Skin epidermis (tissue), 12 donors: ENCODE results near the gene SLC25A22.
A peak's percentile ranks its signal among the peaks of the same experiment; 100 is the strongest.

Experiments used
- H3K27ac ChIP-seq, 21 experiments: fragments of 200-600 bp; sonication (generic) in 11 of 21; one replicate each; pipeline ENCODE4 v1.5.0; 2020; ENCODE audit warnings: mild to moderate bottlenecking in 3 of 21, inconsistent platforms in 2 of 21, moderate library complexity in 2 of 21
- H3K4me3 ChIP-seq, 7 experiments: fragments of 200-600 bp; sonication (generic) in 2 of 7; one replicate each; pipeline ENCODE4 v1.5.0; 2020; ENCODE audit warnings: inconsistent platforms in 2 of 7, mild to moderate bottlenecking in 2 of 7, moderate library complexity in 1 of 7

Gene SLC25A22

DNA sequence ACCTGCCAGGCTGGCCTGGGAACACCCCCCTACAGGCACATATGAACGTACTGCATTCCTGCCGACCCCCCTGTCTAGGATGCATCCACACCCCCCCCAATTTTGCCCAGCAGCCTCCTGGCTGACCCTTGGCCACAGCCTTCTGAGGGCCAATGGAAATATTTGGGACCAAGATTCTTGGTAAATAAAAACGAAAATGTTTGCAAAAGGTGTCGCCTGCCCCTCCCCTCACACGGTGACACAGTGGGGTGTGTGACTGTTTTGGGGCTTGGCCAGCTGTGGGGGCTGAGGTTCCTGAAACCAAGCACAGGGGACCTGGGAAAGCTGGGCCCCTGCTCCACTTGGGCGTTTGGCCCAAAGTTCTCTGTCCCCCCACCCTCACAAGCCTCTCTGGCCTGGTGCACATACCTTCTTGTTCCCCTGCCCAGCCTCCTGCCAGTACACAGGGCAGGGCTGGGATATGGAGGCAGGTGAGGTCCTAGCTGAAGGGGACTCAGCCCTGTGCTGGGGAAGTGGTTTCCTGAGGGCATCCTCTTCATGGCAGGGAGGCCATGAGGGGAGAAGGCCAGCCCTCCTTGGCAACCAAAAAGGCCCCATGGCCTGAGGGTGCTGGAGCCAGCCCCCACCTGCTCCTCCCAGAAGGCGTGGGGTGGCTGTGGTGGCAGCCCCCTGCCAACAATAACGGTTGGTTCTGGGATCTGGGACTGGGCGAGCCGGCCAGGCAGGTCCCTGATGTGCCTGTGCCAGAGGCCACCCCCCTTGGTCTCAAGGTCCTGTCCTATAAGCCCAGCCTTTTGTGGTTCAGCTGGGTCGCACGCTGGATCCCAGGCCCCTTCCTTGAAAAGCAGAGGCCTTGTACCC is 27.5 kb upstream of the SLC25A22 start:
- no peak overlapping the region for H3K4me3 ChIP-seq
- peak overlapping the region in 6 of 21 experiments; percentile 17 to 74 (median 52) for H3K27ac ChIP-seq

- Histone ChIP-seq H3K27ac (peak overlapping the region in 1 of 21 experiments; percentile 4), H3K4me3 (no peak overlapping the region)
These were observed 26.9 kb upstream of the SLC25A22 start for GRCh38 chr11:824942-825341.

- no peak overlapping the region for H3K4me3 ChIP-seq
- no peak overlapping the region for H3K27ac ChIP-seq
These were observed 26.3 kb upstream of the SLC25A22 start for GRCh38 chr11:824292-824880.

DNA sequence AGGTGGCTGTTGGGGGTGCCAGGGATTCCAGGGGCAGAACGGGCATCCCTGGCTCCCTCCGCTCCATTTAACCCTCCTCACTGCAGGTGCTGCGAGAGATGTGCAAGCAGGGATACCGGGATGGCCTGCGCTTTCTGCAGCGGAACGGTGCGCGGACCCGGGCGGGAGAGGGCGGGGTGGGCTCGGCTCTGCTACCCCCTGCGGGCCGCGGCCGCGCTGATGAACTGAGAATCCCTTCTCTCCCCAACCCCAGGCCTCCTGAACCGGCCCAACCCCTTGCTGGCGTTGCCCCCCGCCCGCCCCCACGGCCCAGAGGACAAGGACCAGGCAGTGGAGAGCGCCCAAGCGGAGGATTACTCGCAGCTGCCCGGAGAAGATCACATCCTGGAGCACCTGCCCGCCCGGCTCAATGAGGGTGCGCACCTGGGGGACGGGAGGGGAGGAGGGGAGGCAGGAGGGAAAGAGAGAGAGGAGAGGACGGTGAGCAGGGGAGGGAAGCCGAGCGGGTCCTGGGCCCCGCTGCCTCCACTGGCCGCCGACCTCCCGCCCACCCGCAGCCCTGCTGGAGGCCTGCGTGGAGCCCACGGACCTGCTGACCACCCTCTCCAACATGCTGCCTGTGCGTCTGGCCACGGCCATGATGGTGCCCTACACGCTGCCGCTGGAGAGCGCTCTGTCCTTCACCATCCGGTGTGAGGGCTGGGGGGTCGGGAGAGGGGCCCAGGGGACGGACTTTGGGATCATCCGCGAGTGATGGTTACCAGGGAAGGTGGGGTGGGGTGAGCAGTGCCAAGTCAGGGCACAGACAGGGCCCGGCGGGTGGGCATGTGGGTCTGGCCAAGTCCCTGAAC is 25.6 kb upstream of the SLC25A22 start:
- no peak overlapping the region for H3K27ac ChIP-seq

DNA sequence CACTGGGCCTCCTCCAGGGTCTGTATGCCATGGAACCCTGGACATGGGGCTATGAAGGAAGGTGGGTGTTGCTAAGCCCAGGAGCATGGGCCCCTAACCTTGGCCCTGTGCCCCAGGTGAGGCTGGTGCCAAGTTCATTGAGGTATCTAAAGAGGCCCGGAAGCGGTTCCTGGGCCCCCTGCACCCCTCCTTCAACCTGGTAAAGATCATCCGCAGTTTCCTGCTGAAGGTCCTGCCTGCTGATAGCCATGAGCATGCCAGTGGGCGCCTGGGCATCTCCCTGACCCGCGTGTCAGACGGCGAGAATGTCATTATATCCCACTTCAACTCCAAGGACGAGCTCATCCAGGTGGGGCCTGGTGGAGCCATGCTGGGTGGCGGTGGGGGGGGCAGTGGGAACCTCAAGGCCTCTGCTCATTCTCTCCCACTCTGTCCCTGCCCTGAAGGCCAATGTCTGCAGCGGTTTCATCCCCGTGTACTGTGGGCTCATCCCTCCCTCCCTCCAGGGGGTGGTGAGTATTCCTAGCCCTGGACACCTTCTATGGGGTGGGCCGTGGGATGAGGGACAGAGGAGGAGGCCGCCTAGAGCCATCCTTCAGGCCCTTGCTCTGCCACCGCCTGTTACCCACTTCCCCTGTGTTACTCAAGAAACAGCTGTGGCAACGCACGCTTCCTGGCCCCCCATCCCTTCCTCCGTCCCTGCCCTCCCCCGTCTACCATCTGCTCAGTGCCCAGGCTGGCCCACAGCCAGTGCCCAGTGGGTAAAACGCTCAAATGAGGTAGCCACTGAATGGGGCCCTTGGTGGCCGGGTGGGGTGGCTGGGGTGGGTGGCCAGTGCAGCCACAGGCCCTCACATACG is 23.7 kb upstream of the SLC25A22 start:
- peak overlapping the region in 2 of 7 experiments; percentile 95 to 99 for H3K4me3 ChIP-seq
- H3K27ac ChIP-seq, result peak overlapping the region in 12 of 21 experiments; percentile 18 to 96 (median 84)

More for the DNA sequence above, 25.6 kb upstream of the SLC25A22 start:
- H3K4me3 ChIP-seq, result no peak overlapping the region

- H3K4me3 ChIP-seq, result peak overlapping the region; percentile 60 to 99 (median 87)
- H3K27ac ChIP-seq, result peak overlapping the region in 18 of 21 experiments; percentile 81 to 98 (median 94)
These were observed 22.8 kb upstream of the SLC25A22 start for GRCh38 chr11:820655-821511.

DNA sequence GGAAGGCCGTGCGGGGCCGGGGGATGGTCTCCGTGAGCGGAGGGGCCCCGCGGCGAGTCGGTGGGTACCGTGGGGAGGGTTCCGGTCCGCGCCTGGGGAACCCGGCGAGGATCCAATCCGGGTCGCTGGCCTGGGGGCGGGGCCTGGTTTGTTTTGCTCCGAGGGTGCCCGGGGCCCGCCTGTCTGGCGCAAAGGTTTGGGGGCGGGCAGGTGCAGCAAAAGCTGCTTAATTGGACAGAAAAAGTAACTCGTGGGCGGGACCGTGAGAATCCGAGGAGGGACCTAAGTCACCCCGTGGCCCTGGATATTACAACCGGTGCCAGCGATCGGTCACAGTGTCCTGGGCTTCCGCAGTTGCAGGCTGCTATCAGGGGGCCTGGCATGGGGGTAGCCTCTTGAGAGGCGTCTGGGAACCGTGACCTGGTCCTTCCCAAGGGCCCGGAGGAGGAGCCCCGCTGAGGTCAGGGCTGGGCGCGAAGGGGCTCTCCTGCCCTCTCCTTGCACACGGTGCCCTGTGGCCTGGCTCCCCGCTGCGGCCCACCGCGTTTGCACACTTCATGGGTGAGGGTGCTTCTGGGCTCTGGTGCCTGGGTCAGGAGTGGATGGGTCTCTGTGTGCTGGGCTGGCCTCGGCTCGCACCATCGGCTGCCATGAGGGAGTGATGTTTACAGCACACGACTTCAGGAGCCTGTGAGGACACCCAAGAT is 22.0 kb upstream of the SLC25A22 start:
- peak overlapping the region; percentile 60 to 99 (median 87) for H3K4me3 ChIP-seq
- H3K27ac ChIP-seq, result peak overlapping the region; percentile 65 to 98 (median 94)

GRCh38 chr11:819129-819931 is 21.2 kb upstream of the SLC25A22 start:
- H3K4me3 ChIP-seq, result peak overlapping the region; percentile 60 to 99 (median 87)
- peak overlapping the region; percentile 65 to 98 (median 94) for H3K27ac ChIP-seq

DNA sequence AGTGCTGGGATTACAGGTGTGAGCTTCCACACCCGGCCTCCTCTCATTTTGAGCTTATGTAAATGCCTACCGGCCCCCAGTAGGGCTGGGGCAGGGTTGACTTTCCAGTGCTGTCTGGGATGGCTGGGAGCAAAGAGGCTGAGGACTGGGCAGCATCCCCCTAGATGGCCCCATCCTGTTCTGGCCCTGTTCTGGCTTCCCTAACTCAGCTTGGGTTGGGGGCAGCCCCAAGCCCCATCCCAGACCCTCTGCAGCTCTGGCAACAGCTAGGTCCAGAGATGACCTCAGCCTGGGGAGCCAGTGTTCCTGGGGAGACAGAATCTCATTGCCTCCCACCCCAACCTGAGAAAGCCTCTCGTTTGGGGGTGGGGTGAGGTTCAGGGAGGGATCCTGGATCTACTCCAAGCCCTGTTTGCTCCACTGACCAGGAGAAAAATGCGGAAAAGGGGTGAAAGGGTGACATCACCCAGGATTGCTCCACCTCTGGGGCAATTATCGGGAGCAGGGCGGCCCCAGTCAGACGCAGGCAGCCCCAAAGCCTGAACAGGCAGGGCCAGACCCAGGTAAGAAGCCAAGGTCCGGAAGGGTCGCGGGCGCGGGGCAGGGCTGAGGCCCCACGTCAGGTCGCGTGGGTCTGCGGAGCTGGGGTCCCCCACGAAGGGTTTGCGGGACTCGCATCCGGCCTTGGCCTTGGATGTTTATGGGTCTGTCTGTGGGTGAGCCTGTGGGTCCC is 20.5 kb upstream of the SLC25A22 start, which contains the start of gene PNPLA2:
Gene PNPLA2, plus strand, starts transcription at position 519 of the 733 bp plus-strand sequence. CDS start 805 bp downstream, outside the sequence.
- Histone ChIP-seq H3K27ac (peak within 1 kb of the TSS; percentile 65 to 98 (median 94)), H3K4me3 (peak within 1 kb of the TSS; percentile 60 to 99 (median 87))

GRCh38 chr11:816433-816779 is 18.3 kb upstream of the SLC25A22 start:
- Histone ChIP-seq H3K4me3 (no peak overlapping the region), H3K27ac (no peak overlapping the region)

- no peak overlapping the region for H3K4me3 ChIP-seq
- no peak overlapping the region for H3K27ac ChIP-seq
These were observed 17.8 kb upstream of the SLC25A22 start for GRCh38 chr11:815675-816432.

GRCh38 chr11:813456-814096 is 15.5 kb upstream of the SLC25A22 start:
- H3K4me3 ChIP-seq, result no peak overlapping the region
- H3K27ac ChIP-seq, result peak overlapping the region in 1 of 21 experiments; percentile 13

GRCh38 chr11:813072-813455 is 15.0 kb upstream of the SLC25A22 start:
- Histone ChIP-seq H3K27ac (peak overlapping the region in 1 of 21 experiments; percentile 13), H3K4me3 (no peak overlapping the region)

DNA sequence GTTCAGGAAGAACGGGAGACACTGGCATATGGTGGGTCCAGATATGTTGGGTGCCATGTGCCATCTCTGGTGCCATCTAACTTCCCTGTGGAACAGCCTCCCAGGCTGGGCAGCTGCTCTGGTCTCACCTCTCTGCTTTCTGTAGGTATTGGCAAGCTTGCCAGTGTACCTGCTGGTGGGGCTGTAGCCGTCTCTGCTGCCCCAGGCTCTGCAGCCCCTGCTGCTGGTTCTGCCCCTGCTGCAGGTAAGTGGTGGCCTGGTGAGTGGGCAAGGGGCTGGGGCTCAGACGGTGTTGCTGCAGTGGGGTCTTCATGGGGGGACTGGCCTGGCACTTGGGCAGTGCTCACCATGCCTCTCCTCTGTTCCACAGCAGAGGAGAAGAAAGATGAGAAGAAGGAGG is 14.3 kb upstream of the SLC25A22 start:
- Histone ChIP-seq H3K4me3 (no peak overlapping the region), H3K27ac (peak overlapping the region in 2 of 21 experiments; percentile 34 to 98)
